Transverse colon (tissue), 4 donors: Measurements from ENCODE around the gene XRCC2.

Experiments used
- POLR2A ChIP-seq: fragments of 450-650 bp; IDR thresholded peaks from one replicate; pipeline ENCODE4 v1.6.1; 2016; ENCODE audit warnings: antibody characterized with exemption, mild to moderate bottlenecking, moderate library complexity
- POLR2AphosphoS5 ChIP-seq, 3 donors: sonication (generic); formaldehyde crosslinking; IDR thresholded peaks; one replicate each; pipeline ENCODE4 v1.6.1; 2016; ENCODE audit warnings: antibody characterized with exemption in 3 of 3
- TF ChIP-seq, protein P1 (sequence below), 5 experiments: fragments of 200-600 bp in 3 of 5; fragments of 450-650 bp in 2 of 5; sonication (generic) in 3 of 5; IDR thresholded peaks; 1 replicate in 2 of 5; 2 replicates in 3 of 5; pipeline ENCODE4 v1.5.1; 2016 to 2017; ENCODE audit warnings: antibody characterized with exemption in 5 of 5, inconsistent platforms in 3 of 5, mild to moderate bottlenecking in 2 of 5, moderate library complexity in 1 of 5

DNA sequence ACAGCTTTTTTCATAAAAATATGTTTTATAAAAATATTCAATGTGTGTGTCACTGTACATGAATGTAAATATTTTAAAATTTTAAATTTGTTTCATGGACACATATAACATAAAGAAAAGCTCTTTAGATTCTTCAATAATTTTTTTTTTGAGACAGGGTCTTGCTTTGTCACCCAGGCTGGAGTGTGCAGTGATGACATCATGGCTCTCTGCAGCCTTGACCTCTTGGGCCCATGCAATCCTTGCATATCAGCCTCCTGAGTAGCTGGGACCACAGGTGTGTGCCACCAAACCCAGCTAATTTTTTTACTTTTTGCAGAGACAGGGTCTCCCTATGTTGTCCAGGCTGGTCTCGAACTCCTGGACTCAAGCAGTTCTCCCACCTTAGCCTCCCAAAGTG, 9.9 kb downstream of the XRCC2 start:
- TF ChIP-seq POLR2AphosphoS5 (IDR thresholded peaks at IDR 0.05) = no peak
- TF ChIP-seq, protein P1, sequence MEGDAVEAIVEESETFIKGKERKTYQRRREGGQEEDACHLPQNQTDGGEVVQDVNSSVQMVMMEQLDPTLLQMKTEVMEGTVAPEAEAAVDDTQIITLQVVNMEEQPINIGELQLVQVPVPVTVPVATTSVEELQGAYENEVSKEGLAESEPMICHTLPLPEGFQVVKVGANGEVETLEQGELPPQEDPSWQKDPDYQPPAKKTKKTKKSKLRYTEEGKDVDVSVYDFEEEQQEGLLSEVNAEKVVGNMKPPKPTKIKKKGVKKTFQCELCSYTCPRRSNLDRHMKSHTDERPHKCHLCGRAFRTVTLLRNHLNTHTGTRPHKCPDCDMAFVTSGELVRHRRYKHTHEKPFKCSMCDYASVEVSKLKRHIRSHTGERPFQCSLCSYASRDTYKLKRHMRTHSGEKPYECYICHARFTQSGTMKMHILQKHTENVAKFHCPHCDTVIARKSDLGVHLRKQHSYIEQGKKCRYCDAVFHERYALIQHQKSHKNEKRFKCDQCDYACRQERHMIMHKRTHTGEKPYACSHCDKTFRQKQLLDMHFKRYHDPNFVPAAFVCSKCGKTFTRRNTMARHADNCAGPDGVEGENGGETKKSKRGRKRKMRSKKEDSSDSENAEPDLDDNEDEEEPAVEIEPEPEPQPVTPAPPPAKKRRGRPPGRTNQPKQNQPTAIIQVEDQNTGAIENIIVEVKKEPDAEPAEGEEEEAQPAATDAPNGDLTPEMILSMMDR (IDR thresholded peaks at IDR 0.05) = no peak
- no peak for TF ChIP-seq POLR2A
